DOHH2 (cell line): ENCODE results near the gene PTPN2.

Experiments used
- H3F3A ChIP-seq: fragments of 200-600 bp; sonication (generic), shearing (Covaris generic); 2 replicates; pipeline ENCODE4 v1.6.0; 2016; ENCODE audit warnings: antibody characterized with exemption, mild to moderate bottlenecking; ENCODE audit not compliant: control insufficient read depth, insufficient read depth
- H3K27ac ChIP-seq: fragments of 200-600 bp; sonication (generic); 2 replicates; pipeline ENCODE4 v1.5.1; 2014; ENCODE audit warnings: low read depth, mild to moderate bottlenecking, low read length, moderate library complexity
- H3K27me3 ChIP-seq: fragments of 200-600 bp; sonication (generic); 2 replicates; pipeline ENCODE4 v1.6.1; 2014; ENCODE audit warnings: mild to moderate bottlenecking, low read length, mixed read lengths; ENCODE audit not compliant: control insufficient read depth
- H3K36me3 ChIP-seq: fragments of 200-600 bp; sonication (generic); 2 replicates; pipeline ENCODE4 v1.6.1; 2014; ENCODE audit warnings: mild to moderate bottlenecking, low read length, moderate library complexity, mixed read lengths; ENCODE audit not compliant: control insufficient read depth
- H3K4me1 ChIP-seq: fragments of 200-600 bp; sonication (generic); 2 replicates; pipeline ENCODE4 v1.6.1; 2014; ENCODE audit warnings: mild to moderate bottlenecking, low read length, mixed read lengths; ENCODE audit not compliant: control insufficient read depth
- H3K4me2 ChIP-seq: fragments of 200-600 bp; sonication (generic); 2 replicates; pipeline ENCODE4 v1.6.0; 2014; ENCODE audit warnings: mild to moderate bottlenecking, low read length, moderate library complexity
- H3K4me3 ChIP-seq: fragments of 200-600 bp; sonication (generic); 2 replicates; pipeline ENCODE4 v1.5.1; 2014; ENCODE audit warnings: mild to moderate bottlenecking, low read length, mixed read lengths
- H3K79me2 ChIP-seq: fragments of 200-600 bp; sonication (generic); 2 replicates; pipeline ENCODE4 v1.6.1; 2014; ENCODE audit warnings: mild to moderate bottlenecking, low read length, mixed read lengths; ENCODE audit not compliant: control insufficient read depth
- H3K9me2 ChIP-seq: fragments of 200-600 bp; sonication (generic); replicated peaks from 2 replicates; pipeline ENCODE4 v1.6.1; 2014; ENCODE audit warnings: mild to moderate bottlenecking, low read length, mixed read lengths; ENCODE audit not compliant: control insufficient read depth
- H3K9me3 ChIP-seq: fragments of 200-600 bp; sonication (generic); 2 replicates; pipeline ENCODE4 v1.6.1; 2014; ENCODE audit warnings: antibody characterized with exemption, low read length, mixed read lengths; ENCODE audit not compliant: control insufficient read depth, insufficient read depth
- H4K20me1 ChIP-seq: fragments of 200-600 bp; sonication (generic); 2 replicates; pipeline ENCODE4 v1.6.0; 2014; ENCODE audit warnings: low read depth, mild to moderate bottlenecking, antibody characterized with exemption, low read length, moderate library complexity; ENCODE audit not compliant: control insufficient read depth, insufficient read depth
- EZH2phosphoT487 ChIP-seq: fragments of 200-600 bp; sonication (generic); IDR thresholded peaks from 2 replicates; pipeline ENCODE4 v1.6.1; 2017; ENCODE audit warnings: borderline replicate concordance, mild to moderate bottlenecking, antibody characterized with exemption, low read length, moderate library complexity, mixed read lengths
- TF ChIP-seq, protein P1 (sequence below): fragments of 200-600 bp; sonication (generic); IDR thresholded peaks from one replicate; pipeline ENCODE4 v1.5.1; 2014; ENCODE audit warnings: antibody characterized with exemption, mild to moderate bottlenecking, low read depth, low read length; ENCODE audit not compliant: poor library complexity, severe bottlenecking

PTPN2 gene

DNA sequence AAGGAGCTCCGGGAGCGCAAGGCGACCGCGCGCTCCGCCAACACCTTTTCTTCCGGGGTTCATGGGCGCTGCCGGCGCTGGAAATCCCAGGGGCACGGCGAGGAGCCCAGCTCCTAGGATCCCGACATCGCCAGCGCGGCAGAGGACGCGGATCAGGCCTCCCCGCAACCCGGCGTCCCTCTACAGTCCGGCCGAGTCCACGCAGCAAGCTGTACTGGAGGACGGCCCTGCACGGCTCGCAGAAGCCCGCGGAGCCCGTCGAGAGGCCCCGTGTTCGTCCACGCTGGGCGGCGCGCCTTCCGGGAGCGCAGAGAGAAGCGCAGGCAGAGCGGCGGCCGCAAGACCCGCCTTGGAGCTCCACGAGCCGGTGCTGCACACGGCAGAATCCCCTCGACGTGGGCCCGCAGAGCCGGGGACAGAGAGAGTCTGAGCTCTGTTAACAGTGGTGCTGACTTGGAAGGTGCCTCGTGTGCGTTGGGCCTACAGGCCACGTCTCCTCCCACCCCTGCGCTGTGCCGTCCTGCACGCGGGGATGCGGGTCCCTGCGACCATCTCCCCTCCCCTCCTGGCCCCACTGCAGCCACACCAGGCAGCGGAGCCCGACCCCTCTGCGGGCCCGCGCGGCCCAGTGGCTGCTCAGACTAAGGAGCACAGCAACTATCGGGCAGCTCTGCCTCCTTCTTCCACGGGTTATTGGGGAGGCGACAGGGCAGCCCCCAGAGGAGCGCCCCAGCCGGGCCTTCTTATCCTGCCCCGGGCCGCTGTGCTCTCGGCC is 28.1 kb upstream of the PTPN2 start:
- H3K9me3 ChIP-seq, result no peaks in the 10 kb centered on the region
- H4K20me1 ChIP-seq, result no peaks in the 10 kb centered on the region
- no peaks in the 10 kb centered on the region for H3F3A ChIP-seq
- no peaks in the 10 kb centered on the region for H3K79me2 ChIP-seq
- no peak overlapping the region for H3K27ac ChIP-seq
- H3K36me3 ChIP-seq, result no peaks in the 10 kb centered on the region
- H3K27me3 ChIP-seq, result peaks cover 7% of the 10 kb centered on the region; the same call in 1 of the 2 replicates
- H3K4me2 ChIP-seq, result no peak overlapping the region
- no peak for TF ChIP-seq EZH2phosphoT487
- no peaks in the 10 kb centered on the region for H3K9me2 ChIP-seq
- H3K4me3 ChIP-seq, result no peak overlapping the region
- no peaks in the 10 kb centered on the region for H3K4me1 ChIP-seq

DNA sequence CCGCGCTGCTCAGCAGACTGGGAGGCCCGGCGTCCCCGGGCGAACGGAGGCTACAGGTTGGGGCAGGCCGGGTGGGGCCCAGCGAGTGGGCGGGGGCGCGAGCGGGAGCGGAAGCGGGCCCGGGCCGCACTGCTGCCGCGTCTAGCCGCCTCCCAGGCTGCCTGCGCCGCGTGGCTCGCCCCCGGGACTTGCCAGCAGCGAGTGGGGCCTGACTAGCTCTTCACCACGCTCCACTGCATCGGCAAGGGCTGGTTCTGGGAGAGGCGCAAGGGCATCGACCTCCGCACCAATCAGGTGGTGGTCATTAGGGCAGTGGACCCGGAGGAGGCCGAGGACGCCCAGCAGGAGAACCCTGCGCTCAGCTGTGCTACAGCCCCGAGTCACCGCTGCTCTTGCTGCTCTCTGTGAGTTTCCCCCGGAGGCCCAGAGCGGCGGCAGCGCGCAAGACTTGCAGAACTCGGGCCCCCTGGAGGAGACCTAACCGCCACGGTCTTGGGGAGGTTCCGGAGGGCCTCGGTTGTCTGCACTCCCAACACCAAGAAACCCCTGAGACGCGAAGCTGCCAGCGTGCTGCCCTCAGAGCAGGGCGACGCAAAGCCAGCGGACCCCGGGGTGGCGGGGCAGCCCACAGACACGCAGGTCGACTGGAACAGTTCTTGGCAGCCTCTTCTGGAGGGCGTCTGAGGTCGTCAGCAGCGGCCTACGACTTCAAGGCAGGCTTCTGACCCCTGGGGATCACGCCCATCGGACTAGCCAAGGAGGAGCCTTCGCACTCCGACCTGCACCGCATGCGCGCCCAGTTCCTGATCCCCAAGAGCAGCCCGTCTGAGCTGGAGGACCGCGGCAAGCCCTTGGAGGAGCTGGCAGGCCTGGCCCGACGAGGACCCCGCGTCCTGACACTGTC is 27.2 kb upstream of the PTPN2 start:
- no peak for TF ChIP-seq EZH2phosphoT487
- TF ChIP-seq, protein P1, sequence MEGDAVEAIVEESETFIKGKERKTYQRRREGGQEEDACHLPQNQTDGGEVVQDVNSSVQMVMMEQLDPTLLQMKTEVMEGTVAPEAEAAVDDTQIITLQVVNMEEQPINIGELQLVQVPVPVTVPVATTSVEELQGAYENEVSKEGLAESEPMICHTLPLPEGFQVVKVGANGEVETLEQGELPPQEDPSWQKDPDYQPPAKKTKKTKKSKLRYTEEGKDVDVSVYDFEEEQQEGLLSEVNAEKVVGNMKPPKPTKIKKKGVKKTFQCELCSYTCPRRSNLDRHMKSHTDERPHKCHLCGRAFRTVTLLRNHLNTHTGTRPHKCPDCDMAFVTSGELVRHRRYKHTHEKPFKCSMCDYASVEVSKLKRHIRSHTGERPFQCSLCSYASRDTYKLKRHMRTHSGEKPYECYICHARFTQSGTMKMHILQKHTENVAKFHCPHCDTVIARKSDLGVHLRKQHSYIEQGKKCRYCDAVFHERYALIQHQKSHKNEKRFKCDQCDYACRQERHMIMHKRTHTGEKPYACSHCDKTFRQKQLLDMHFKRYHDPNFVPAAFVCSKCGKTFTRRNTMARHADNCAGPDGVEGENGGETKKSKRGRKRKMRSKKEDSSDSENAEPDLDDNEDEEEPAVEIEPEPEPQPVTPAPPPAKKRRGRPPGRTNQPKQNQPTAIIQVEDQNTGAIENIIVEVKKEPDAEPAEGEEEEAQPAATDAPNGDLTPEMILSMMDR, result no peak
- Histone ChIP-seq H3K27ac (no peak overlapping the region), H3K9me3 (no peaks in the 10 kb centered on the region), H3K9me2 (no peaks in the 10 kb centered on the region), H3K79me2 (no peaks in the 10 kb centered on the region), H3K36me3 (no peaks in the 10 kb centered on the region), H4K20me1 (no peaks in the 10 kb centered on the region), H3K4me3 (no peak overlapping the region), H3F3A (no peaks in the 10 kb centered on the region), H3K4me2 (no peak overlapping the region), H3K27me3 (peaks cover 10% of the 10 kb centered on the region; the same call in 1 of the 2 replicates), H3K4me1 (no peaks in the 10 kb centered on the region)

DNA sequence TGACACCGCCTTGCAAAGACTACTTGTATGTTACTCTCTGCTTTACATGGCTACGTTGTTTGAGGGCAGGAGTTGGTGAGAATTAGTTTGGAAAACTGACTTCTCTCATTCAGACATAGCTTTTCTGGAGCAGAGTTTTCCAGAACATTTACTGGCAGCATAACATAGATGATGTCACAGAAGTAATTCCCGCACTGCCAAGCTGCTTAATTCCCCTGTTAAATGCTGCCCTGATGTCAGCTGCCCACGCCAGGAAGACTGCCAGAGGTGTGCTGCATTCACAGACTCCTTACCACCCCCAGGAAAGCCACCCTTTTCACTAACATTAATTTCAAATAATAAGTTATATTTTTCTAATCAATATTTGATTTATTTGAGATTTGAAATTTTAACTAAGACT is 24.7 kb upstream of the PTPN2 start:
- no peak overlapping the region for H3K27ac ChIP-seq
- peaks cover 10% of the 10 kb centered on the region; the same call in 1 of the 2 replicates for H3K27me3 ChIP-seq
- no peak overlapping the region for H3K4me2 ChIP-seq
- no peaks in the 10 kb centered on the region for H3K9me2 ChIP-seq
- H3F3A ChIP-seq, result no peaks in the 10 kb centered on the region
- no peaks in the 10 kb centered on the region for H3K4me1 ChIP-seq
- TF ChIP-seq, protein P1, result no peak
- no peak for TF ChIP-seq EZH2phosphoT487
- no peaks in the 10 kb centered on the region for H4K20me1 ChIP-seq
- no peaks in the 10 kb centered on the region for H3K9me3 ChIP-seq
- H3K36me3 ChIP-seq, result no peaks in the 10 kb centered on the region
- H3K4me3 ChIP-seq, result no peak overlapping the region
- H3K79me2 ChIP-seq, result no peaks in the 10 kb centered on the region
